ENCODE results near the gene SMPD3.
A peak's percentile ranks its signal among the peaks of the same experiment; 100 is the strongest.

Gene SMPD3

DNA sequence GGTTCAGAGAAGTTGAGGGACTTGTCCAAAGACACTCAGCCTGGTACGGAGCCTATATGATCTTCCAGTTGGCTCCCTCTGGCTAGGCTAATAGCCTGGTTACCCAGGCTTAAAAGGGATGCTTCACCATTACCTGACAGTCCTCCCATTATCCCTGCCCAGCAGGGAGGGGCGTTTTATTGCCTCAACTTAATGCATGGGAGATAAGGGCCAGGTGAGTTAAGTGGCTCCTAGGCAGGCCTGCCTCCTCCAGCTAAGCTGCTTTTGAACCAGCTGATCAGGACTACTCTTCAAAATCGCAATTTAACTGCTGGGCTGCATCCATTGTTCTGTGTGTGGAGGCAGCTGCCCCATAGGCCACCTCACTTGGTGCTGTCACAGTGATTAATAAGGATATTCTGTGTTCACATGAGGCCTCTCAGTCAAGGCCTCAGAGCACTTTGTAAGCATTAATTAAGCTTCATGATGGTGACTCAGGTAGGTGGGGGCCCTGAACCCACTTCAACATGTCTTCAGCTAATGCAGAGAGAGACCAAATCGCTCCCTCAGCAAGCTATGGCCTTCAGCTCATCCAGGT lies 27.9 kb downstream of the SMPD3 start:
- H3K27me3 Mint-ChIP-seq: no peaks in the 10 kb centered on the region
- CTCF ChIA-PET: interaction anchor here (1.1 to 5.1 kb wide), 3 partner anchors 24 to 100 kb away, joined by 4 to 24 read pairs (median 8); no protein-coding TSS in a partner anchor
- DNase-seq: no peak
- no peak overlapping the region for H3K4me3 Mint-ChIP-seq
- H3K36me3 Mint-ChIP-seq: peaks cover 11% of the 10 kb centered on the region
- peaks cover 49% of the 10 kb centered on the region for H3K4me1 Mint-ChIP-seq
- peaks cover 2% of the 10 kb centered on the region for H3K9me3 Mint-ChIP-seq
- peak overlapping the region; percentile 77 for H3K27ac Mint-ChIP-seq

DNA sequence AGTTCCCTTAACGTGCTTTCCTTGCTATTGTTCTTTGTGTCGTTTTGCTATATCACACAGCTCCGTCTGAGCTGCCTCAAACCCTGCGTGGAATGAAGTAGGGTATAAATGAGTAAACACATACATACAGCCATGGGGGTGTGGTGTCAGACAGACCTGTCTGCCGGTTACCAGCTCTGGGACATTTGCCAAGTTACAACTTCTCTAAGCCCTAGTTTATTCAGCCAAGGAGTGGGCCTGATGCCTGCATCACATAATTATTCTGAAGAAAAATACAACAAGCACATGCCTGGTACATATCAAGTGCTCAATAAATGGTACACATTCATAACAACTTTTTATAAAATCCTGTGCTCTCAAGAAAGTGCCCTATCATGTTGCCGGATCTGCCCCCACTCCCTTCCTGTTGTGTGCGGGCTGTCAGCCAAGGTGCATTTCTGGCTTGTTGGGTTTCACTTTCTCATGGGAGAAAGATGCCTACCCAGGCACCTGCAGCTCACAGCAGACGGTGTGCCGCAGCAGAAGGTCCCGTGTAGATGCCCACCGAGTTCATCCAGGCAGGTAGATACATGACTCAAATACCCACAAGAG lies 30.5 kb downstream of the SMPD3 start:
- Mint-ChIP-seq H3K27ac (peak overlapping the region; percentile 99), H3K36me3 (peaks cover 13% of the 10 kb centered on the region), H3K4me1 (peaks cover 47% of the 10 kb centered on the region), H3K27me3 (peaks cover 3% of the 10 kb centered on the region), H3K9me3 (peaks cover 2% of the 10 kb centered on the region), H3K4me3 (peak overlapping the region; percentile 75)
- CTCF ChIA-PET: interaction anchor here (0.5 to 5.1 kb wide), 13 partner anchors 10 to 814 kb away, joined by 3 to 24 read pairs (median 4); no protein-coding TSS in a partner anchor
- peak; percentile 90 for DNase-seq

DNA sequence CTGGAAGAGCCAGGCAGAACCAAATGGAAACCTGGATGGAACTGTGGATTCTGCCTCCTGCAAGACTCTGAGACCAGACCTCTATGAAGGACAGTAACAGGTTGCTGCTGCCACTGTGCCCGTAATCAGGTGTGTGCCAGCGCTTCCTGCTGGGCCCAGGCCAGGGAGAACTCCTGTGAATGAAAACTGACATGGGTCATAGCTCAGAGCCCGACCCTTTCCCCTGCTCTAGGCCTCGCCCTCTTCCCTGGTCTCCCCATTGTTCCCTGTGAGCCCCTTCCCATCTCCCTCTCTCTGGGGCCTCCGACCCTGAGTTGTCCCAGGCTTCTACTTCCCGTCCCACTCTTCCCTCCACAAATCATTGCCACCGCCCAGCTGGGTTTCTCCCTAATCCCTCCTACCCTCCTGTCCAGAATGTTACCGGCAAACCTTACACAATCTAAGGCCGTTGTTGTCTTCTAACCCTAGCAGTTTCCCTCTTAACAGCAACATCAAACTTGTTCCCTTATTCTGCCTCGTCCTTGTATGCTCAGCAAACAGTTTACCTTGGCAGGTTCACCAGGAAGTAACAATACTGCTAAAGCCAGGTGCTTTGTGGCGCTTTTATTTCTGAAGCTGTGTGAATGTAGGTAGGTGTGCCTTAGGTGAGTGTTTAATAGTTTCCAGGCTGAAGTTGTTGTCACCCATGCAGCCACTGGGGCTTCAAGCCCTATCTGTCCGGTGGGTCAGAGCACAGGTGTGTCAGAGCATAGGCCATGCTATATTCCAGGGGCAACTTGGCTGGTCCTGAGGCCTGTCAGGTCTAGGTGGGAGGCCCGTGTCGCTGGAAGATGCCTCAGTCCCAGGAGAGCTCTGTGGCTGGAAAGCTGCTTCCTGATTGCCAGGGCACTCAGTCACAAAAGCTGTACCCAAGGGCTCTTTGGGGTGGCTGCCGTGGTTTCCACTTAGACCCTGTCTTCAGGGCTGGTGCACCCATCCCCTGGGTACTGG lies 32.0 kb downstream of the SMPD3 start:
- Mint-ChIP-seq H3K4me1 (peaks cover 50% of the 10 kb centered on the region), H3K4me3 (no peak overlapping the region), H3K27ac (peak overlapping the region; percentile 99), H3K27me3 (peaks cover 8% of the 10 kb centered on the region), H3K36me3 (peaks cover 13% of the 10 kb centered on the region), H3K9me3 (peaks cover 2% of the 10 kb centered on the region)
- no peak for DNase-seq
- CTCF ChIA-PET: interaction anchor here (1.1 to 5.1 kb wide), 5 partner anchors 20 to 152 kb away, joined by 3 to 24 read pairs (median 4); no protein-coding TSS in a partner anchor

DNA sequence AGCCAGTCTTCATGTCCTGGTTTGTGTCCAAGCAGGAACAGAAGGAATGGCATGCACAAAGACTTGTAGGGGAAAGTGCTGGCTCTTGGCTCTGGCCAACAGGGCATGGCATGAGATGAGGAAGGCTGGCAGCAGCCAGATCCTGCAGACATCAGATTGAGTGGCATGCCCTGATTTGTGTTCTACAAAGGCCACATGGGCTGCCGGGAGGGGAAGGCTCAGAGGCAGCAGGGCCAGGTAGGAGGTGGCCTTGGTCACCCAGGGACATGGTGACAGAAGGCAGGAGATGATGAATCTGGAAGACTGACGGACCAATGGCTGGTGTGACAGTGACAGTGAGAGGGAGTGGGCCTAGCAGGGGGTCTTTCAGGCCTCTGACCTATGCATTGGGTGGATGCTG lies 33.7 kb downstream of the SMPD3 start:
- Mint-ChIP-seq H3K9me3 (peaks cover 2% of the 10 kb centered on the region), H3K36me3 (peaks cover 13% of the 10 kb centered on the region), H3K27ac (peak overlapping the region; percentile 64), H3K4me1 (peaks cover 49% of the 10 kb centered on the region), H3K4me3 (no peak overlapping the region), H3K27me3 (peaks cover 21% of the 10 kb centered on the region)
- CTCF ChIA-PET: no interaction called here
- no peak for DNase-seq

DNA sequence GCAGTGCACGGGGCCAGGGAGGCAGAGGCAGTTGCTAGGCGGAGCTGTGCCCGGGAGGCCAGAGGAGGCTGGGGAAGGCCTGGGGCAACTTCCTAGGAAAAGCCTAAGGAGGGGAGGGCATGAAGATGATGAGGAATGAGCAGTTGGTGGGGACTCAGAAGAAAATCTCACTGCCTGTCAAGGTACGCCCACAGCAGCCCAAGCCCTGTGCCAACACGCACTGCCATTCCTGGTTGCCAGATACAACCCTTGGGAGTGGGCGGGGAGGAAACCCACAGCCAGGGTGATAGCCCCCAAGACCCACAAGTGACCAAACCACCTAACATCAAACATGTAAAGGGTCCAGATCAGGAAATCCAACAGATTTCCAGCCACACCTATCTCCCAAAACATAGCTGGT lies 36.2 kb downstream of the SMPD3 start:
- CTCF ChIA-PET: interaction anchor here (0.8 to 1.4 kb wide), 5 partner anchors 15 to 151 kb away, joined by 3 to 4 read pairs (median 3); no protein-coding TSS in a partner anchor
- no peaks in the 10 kb centered on the region for H3K9me3 Mint-ChIP-seq
- peaks cover 34% of the 10 kb centered on the region for H3K27me3 Mint-ChIP-seq
- peaks cover 23% of the 10 kb centered on the region for H3K4me1 Mint-ChIP-seq
- peaks cover 5% of the 10 kb centered on the region for H3K36me3 Mint-ChIP-seq
- DNase-seq: no peak
- H3K27ac Mint-ChIP-seq: no peak overlapping the region
- H3K4me3 Mint-ChIP-seq: no peak overlapping the region

DNA sequence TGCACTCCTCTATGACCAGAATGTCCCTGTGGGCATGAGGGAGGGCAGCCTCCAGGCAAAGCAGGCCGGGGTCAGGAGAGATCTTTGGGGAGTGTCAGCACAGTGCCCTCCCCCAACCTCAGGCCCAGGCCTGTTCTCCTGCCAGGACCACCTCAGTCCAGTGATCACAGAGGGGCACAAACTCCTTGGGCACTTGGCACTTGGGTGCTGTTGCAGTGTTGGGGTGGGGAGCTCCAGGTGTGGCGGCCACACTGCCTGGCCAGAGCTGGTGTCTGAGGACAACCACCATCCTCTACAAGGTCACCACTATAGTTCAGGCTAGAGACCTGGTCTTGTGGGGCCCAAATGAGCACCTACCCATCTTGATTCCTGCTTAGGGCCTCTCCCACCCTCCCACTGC lies 37.2 kb downstream of the SMPD3 start:
- Mint-ChIP-seq H3K9me3 (no peaks in the 10 kb centered on the region), H3K27ac (no peak overlapping the region), H3K4me3 (no peak overlapping the region), H3K27me3 (peaks cover 44% of the 10 kb centered on the region), H3K4me1 (peaks cover 14% of the 10 kb centered on the region), H3K36me3 (peaks cover 2% of the 10 kb centered on the region)
- no peak for DNase-seq
- CTCF ChIA-PET: interaction anchor here (0.9 to 1.4 kb wide), 4 partner anchors 14 to 117 kb away, joined by 3 to 4 read pairs (median 3); no protein-coding TSS in a partner anchor

DNA sequence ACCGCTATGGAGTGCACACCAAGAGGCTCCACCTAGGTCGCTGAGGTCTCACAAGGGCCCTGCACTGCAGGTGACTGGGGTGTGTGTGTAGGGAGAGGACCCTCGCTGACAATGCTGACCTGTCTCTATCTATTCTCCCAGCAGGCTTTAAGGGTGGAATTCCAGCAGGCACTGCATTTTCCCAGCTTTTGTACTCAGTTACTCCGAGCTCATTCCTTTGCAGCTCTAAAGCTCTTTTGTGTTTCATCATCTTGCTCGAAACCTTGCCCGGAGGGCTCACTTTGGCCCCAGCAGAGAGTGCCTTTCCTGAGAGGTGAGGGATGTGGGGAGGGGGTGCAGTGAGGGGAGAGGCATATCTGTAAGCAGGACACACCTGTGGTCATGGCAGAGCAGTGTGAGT lies 39.3 kb downstream of the SMPD3 start:
- CTCF ChIA-PET: interaction anchor here (1.3 to 1.5 kb wide), 2 partner anchors 10 to 12 kb away, joined by 3 to 4 read pairs; no protein-coding TSS in a partner anchor
- Mint-ChIP-seq H3K27me3 (peaks cover 58% of the 10 kb centered on the region), H3K4me1 (peaks cover 7% of the 10 kb centered on the region), H3K27ac (no peak overlapping the region), H3K9me3 (no peaks in the 10 kb centered on the region), H3K4me3 (no peak overlapping the region), H3K36me3 (no peaks in the 10 kb centered on the region)
- no peak for DNase-seq

DNA sequence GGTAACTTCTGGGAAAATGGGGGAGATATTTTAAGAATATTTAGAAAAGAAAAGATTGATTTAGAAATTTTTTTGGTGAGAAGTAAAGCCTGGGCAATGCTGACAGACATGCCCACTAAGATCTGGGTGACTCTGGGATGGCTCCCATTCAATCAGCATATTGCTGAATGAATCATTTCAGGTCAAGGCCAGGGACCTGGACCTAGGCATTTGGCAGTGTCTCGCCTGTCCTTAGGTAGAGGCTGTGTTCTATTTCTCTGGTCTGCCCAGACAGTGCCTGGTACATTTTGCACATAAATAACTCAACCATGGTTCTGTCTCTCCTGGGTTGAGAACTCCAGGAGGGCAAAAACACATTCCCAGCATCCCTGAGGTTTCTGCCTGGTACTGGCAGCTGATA lies 39.9 kb downstream of the SMPD3 start:
- H3K36me3 Mint-ChIP-seq: no peaks in the 10 kb centered on the region
- H3K4me1 Mint-ChIP-seq: peaks cover 7% of the 10 kb centered on the region
- H3K27me3 Mint-ChIP-seq: peaks cover 58% of the 10 kb centered on the region
- H3K9me3 Mint-ChIP-seq: no peaks in the 10 kb centered on the region
- H3K4me3 Mint-ChIP-seq: no peak overlapping the region
- CTCF ChIA-PET: interaction anchor here (0.9 to 2.5 kb wide), 4 partner anchors 10 to 14 kb away, joined by 3 to 14 read pairs (median 4); no protein-coding TSS in a partner anchor
- DNase-seq: no peak
- H3K27ac Mint-ChIP-seq: no peak overlapping the region

DNA sequence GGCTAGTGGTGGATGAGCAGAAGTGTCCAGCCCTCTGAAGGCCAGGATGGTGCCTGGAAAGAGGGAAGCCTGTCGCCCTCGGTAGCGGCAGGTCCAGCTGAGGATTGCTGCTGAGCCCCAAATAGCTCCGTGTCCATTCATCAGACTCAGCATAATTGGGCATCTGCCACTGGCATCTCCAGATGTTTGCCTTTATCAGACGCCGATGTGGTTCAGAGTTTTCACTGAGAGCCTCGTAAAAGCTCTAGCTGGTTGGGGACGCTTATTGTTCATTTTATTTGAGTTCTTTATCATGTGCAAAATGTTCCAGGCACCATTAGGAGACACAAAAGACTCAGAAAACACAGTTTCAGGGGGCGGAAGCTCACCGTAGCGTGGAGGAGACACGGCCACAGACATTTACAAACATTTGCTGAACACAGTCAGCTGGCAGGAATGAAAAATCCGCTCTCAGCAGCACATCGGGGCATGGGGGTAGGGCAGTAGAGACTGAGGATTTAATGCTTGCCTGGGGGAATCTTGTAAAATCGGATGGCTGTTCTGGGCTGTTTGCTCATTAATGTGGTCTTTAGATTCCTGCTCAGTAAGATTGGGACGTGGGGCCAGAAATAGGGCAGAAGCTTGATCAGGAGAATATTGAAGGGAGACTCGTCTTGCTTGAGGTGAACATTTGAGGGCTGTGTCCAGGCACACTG lies 41.7 kb downstream of the SMPD3 start:
- H3K36me3 Mint-ChIP-seq: no peaks in the 10 kb centered on the region
- DNase-seq: no peak
- no peak overlapping the region for H3K27ac Mint-ChIP-seq
- peaks cover 4% of the 10 kb centered on the region for H3K4me1 Mint-ChIP-seq
- H3K27me3 Mint-ChIP-seq: peaks cover 66% of the 10 kb centered on the region
- no peak overlapping the region for H3K4me3 Mint-ChIP-seq
- CTCF ChIA-PET: interaction anchor here (0.5 to 2.5 kb wide), 8 partner anchors 10 to 1448 kb away, joined by 3 to 14 read pairs (median 4); no protein-coding TSS in a partner anchor
- no peaks in the 10 kb centered on the region for H3K9me3 Mint-ChIP-seq

DNA sequence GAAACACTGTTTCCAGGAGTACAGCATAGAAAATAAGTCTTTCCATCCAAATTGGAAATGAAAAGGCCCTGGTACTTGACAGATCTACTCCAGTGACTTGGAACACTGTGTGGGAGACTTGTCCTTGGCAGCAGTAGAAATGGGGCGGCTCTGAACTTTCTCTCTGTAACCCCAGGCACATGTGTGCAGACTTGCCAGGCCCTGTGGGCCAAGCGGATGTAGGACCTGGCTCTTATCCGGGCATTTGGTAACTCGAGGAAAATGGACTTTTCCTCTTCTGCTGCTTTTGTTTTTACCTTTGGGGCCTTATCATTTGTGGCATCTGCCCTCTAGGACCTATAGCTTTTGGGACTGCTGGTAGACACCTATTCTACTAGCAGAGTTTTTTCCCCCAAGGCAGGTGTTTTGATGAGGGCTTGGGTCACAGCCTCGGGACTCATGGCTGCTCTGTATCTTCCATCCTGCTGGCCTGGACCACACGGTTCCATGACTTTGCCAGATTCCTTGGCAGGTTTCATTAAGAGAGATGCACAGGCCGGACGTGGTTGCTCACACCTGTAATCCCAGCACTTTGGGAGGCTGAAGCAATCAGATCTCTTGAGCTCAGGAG lies 43.5 kb downstream of the SMPD3 start:
- H3K4me1 Mint-ChIP-seq: peaks cover 16% of the 10 kb centered on the region
- H3K27me3 Mint-ChIP-seq: peaks cover 63% of the 10 kb centered on the region
- H3K27ac Mint-ChIP-seq: no peak overlapping the region
- H3K9me3 Mint-ChIP-seq: no peaks in the 10 kb centered on the region
- H3K36me3 Mint-ChIP-seq: no peaks in the 10 kb centered on the region
- DNase-seq: no peak
- CTCF ChIA-PET: interaction anchor here (2.3 kb wide), 1 partner anchor 39 kb away, joined by 6 read pairs; no protein-coding TSS in a partner anchor
- no peak overlapping the region for H3K4me3 Mint-ChIP-seq

DNA sequence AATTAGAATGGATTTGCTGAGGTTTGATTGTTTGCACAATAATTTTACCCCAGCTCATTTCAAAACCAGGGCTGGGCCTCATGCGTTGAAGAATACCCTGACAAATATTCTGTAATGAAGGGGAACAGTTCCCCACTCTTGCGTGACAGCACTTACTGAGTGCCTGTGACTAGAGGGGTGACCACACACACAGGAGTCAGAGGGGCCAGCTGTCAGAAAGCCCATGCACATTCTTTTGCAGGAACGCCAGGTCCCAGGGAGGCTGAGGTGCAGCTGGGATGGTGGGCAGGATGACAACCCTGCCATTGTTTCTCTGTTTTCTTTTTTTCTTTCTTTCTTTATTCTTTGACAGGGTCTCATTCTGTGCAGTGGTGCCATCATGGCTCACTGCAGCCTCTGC lies 44.6 kb downstream of the SMPD3 start:
- no peaks in the 10 kb centered on the region for H3K9me3 Mint-ChIP-seq
- H3K4me3 Mint-ChIP-seq: no peak overlapping the region
- CTCF ChIA-PET: no interaction called here
- DNase-seq: no peak
- H3K27ac Mint-ChIP-seq: no peak overlapping the region
- H3K27me3 Mint-ChIP-seq: peaks cover 57% of the 10 kb centered on the region
- H3K36me3 Mint-ChIP-seq: no peaks in the 10 kb centered on the region
- peaks cover 18% of the 10 kb centered on the region for H3K4me1 Mint-ChIP-seq

DNA sequence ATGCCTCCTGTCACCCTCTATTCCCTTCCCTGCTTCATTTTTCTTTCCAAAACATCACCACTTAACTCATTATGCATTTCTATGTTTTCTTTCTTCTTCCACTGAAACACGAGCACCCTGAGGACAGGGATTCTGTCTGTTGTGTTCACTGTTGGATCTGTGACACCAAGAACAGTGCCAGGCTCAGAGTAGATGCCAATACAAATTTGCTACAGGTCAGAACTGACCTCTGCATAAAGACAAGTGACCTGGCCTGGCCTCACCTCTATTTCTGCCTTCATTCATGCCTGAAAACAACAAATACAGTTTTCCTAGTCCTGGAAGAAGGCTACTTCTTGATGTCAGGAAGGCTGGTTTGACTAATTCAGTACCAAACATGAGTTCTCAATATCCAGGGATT lies 45.1 kb downstream of the SMPD3 start:
- no peak overlapping the region for H3K4me3 Mint-ChIP-seq
- H3K36me3 Mint-ChIP-seq: no peaks in the 10 kb centered on the region
- no peaks in the 10 kb centered on the region for H3K9me3 Mint-ChIP-seq
- no peak overlapping the region for H3K27ac Mint-ChIP-seq
- H3K4me1 Mint-ChIP-seq: peaks cover 18% of the 10 kb centered on the region
- CTCF ChIA-PET: no interaction called here
- peaks cover 57% of the 10 kb centered on the region for H3K27me3 Mint-ChIP-seq
- DNase-seq: no peak

DNA sequence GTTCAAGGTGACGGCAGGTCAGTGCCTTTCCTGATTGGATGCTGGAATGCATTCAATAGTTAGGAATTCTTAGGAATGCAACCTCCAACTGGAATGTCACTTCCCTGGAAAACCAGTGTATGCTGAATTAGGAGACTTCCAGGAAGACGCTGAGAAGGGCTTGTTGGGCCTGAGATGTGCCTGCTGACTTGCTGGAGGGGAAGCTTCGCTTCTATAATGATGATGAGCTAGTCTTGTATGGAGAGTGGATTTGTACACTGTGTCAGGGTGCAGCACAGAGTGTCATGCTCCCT lies 45.6 kb downstream of the SMPD3 start:
- Mint-ChIP-seq H3K27me3 (peaks cover 62% of the 10 kb centered on the region), H3K4me1 (peaks cover 18% of the 10 kb centered on the region), H3K36me3 (no peaks in the 10 kb centered on the region), H3K4me3 (no peak overlapping the region), H3K9me3 (no peaks in the 10 kb centered on the region), H3K27ac (no peak overlapping the region)
- CTCF ChIA-PET: no interaction called here
- DNase-seq: no peak

Measured in activated naive CD4-positive, alpha-beta T cell treated with anti-CD3 and anti-CD28 coated beads, Interleukin-2, amount 10 ng/mL, durations not matched to agents 7 days and 5 days (primary cell).